ENCODE measurements around the gene SMAD5.

SMAD5 gene

DNA sequence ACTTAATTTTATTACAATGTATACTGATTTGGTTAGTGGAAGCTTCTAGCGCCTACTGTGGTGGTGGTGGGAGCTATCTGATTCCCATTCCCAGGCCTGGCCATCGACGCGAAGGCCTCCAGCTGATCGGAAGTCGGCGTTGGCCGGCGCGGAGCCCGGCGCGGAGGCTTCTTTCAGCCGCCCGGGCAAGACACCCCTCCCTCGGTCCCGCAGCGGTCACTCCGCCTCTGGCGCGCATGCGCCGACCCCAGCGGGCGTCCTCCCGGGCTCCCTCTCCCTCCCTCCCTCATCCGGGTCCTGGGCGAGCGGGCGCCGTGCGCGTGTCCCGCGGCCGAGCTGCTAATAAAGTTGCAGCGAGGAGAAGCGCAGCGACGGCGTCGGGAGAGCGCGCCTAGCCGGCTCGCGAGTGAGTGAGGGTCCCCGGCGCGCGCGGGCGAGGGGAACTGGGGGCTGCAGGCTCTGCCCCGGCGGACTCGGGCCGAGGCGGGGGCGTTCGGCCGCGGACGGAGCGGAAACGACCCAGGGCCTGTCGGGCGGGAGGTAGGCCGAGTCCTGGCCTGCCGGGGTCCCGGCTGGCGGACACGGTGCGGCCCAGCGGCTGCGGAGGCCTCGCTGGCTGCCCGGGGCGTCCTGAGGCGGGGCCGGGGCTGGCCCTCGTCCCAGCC is at the start of gene SMAD5:
Gene SMAD5, plus strand, starts transcription at position 289 of the 665 bp plus-strand sequence. CDS start 20,916 bp downstream, outside the sequence.
- Histone ChIP-seq H3K27me3 (replicated peaks; ENCODE audit: insufficient read depth, low read length) (no peaks in the 10 kb centered on the region), H3K9me2 (replicated peaks; ENCODE audit: insufficient read depth, low read length) (no peaks in the 10 kb centered on the region), H3K9me3 (replicated peaks; ENCODE audit: insufficient read depth, low read length) (no peaks in the 10 kb centered on the region), H4K20me1 (ENCODE audit: insufficient read depth, low read length) (peaks cover 14% of the 10 kb centered on the region; the same call in 1 of the 2 replicates), H3K4me2 (ENCODE audit: low read depth, low read length) (peak within 1 kb of the TSS; percentile 93), H3K27ac (ENCODE audit: low read length) (peak within 1 kb of the TSS; percentile 68; the same call in 1 of the 2 replicates), H3K79me2 (ENCODE audit: low read length) (peaks cover 50% of the 10 kb centered on the region), H3K4me1 (ENCODE audit: low read length) (peaks cover 17% of the 10 kb centered on the region), H3F3A (ENCODE audit: insufficient read depth, low read length) (peaks cover 10% of the 10 kb centered on the region; the same call in 1 of the 2 replicates), H3K36me3 (replicated peaks; ENCODE audit: insufficient read depth, low read length) (no peaks in the 10 kb centered on the region), H3K9ac (ENCODE audit: low read length) (peak within 1 kb of the TSS; percentile 96), H3K4me3 (ENCODE audit: low read length) (peak within 1 kb of the TSS; percentile 98), H2AFZ (ENCODE audit: low read length) (peak within 1 kb of the TSS; percentile 98)
- TF ChIP-seq, protein P1, sequence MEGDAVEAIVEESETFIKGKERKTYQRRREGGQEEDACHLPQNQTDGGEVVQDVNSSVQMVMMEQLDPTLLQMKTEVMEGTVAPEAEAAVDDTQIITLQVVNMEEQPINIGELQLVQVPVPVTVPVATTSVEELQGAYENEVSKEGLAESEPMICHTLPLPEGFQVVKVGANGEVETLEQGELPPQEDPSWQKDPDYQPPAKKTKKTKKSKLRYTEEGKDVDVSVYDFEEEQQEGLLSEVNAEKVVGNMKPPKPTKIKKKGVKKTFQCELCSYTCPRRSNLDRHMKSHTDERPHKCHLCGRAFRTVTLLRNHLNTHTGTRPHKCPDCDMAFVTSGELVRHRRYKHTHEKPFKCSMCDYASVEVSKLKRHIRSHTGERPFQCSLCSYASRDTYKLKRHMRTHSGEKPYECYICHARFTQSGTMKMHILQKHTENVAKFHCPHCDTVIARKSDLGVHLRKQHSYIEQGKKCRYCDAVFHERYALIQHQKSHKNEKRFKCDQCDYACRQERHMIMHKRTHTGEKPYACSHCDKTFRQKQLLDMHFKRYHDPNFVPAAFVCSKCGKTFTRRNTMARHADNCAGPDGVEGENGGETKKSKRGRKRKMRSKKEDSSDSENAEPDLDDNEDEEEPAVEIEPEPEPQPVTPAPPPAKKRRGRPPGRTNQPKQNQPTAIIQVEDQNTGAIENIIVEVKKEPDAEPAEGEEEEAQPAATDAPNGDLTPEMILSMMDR (IDR thresholded peaks at IDR 0.05; ENCODE audit: low read length) = no peak
- TF ChIP-seq EZH2 (optimal IDR thresholded peaks at IDR 0.05; ENCODE audit: low read depth, low read length) (no peak), EZH2phosphoT487 (IDR thresholded peaks at IDR 0.05; ENCODE audit: low read length) (no peak)
- DNase-seq = peak; percentile 94

DNA sequence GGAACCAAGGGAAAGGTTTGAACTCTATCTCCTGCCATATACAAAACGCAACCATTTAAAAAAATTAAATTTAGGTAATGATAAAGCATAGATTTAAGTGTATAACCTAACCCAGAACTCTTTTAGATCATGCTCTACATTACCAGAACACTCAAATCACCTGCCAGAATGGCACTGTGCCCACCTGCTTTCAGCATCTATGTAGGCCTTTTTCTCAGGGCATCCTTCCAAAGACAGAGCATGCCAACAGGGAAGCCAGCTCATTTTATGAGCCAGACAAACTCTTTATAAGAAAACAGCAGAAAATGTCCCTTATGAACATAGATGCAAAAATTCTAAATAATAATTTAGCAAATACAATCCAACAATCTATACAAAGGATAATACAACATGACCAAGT is 47.9 kb upstream of the SMAD5 start:
- H3K4me1 ChIP-seq (ENCODE audit: low read length) = no peaks in the 10 kb centered on the region
- no peak overlapping the region for H3K4me3 ChIP-seq (ENCODE audit: low read length)
- H3K36me3 ChIP-seq (replicated peaks; ENCODE audit: insufficient read depth, low read length) = no peaks in the 10 kb centered on the region
- TF ChIP-seq EZH2 (optimal IDR thresholded peaks at IDR 0.05; ENCODE audit: low read depth, low read length) = no peak
- TF ChIP-seq, protein P1 (IDR thresholded peaks at IDR 0.05; ENCODE audit: low read length) = no peak
- no peak for TF ChIP-seq EZH2phosphoT487 (IDR thresholded peaks at IDR 0.05; ENCODE audit: low read length)
- no peaks in the 10 kb centered on the region for H3K79me2 ChIP-seq (ENCODE audit: low read length)
- H3K9me3 ChIP-seq (replicated peaks; ENCODE audit: insufficient read depth, low read length) = no peaks in the 10 kb centered on the region
- no peak overlapping the region for H2AFZ ChIP-seq (ENCODE audit: low read length)
- H4K20me1 ChIP-seq (ENCODE audit: insufficient read depth, low read length) = no peaks in the 10 kb centered on the region
- no peak for DNase-seq
- no peaks in the 10 kb centered on the region for H3K27me3 ChIP-seq (replicated peaks; ENCODE audit: insufficient read depth, low read length)
- no peak overlapping the region for H3K4me2 ChIP-seq (ENCODE audit: low read depth, low read length)
- H3K27ac ChIP-seq (ENCODE audit: low read length) = no peak overlapping the region
- H3K9me2 ChIP-seq (replicated peaks; ENCODE audit: insufficient read depth, low read length) = no peaks in the 10 kb centered on the region
- no peaks in the 10 kb centered on the region for H3F3A ChIP-seq (ENCODE audit: insufficient read depth, low read length)
- H3K9ac ChIP-seq (ENCODE audit: low read length) = no peak overlapping the region

DNA sequence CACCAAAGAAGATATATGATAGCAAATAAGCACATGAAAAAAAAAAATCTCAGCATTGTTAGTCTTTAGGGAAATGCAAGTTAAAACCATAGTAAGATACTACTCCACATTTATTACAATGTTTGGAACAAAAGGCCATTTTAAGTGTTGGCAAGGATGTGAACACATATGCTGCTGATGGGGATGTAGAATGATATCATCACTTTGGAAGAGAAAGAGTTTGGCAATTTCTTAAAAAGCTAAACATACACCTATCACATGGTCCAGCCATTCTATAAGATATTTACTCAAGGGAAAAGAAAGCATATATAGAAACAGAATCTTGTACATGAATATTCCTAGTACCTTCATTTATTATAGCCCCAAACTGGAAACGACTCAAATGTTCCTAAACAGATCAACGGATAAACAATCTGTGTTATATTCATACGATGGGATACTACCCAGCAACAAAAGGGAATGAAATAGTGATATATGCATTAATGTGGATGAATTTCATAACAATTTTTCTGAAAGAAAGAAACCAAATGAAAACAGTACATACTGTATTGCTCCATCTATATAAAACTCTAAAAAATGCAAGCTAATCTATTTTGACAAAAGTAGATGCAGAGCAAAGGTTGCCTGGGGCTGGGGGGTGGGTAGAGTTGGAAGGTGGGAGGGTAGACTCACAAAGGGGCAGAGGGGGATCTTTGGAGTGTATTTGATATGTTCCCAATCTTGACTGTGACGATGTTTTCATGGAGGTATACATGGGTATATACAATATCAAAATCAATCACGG is 45.7 kb upstream of the SMAD5 start:
- no peaks in the 10 kb centered on the region for H3K36me3 ChIP-seq (replicated peaks; ENCODE audit: insufficient read depth, low read length)
- no peaks in the 10 kb centered on the region for H3F3A ChIP-seq (ENCODE audit: insufficient read depth, low read length)
- no peak overlapping the region for H3K9ac ChIP-seq (ENCODE audit: low read length)
- no peaks in the 10 kb centered on the region for H4K20me1 ChIP-seq (ENCODE audit: insufficient read depth, low read length)
- no peak overlapping the region for H3K4me3 ChIP-seq (ENCODE audit: low read length)
- H3K27me3 ChIP-seq (replicated peaks; ENCODE audit: insufficient read depth, low read length) = no peaks in the 10 kb centered on the region
- H3K9me3 ChIP-seq (replicated peaks; ENCODE audit: insufficient read depth, low read length) = no peaks in the 10 kb centered on the region
- no peak overlapping the region for H3K4me2 ChIP-seq (ENCODE audit: low read depth, low read length)
- H3K9me2 ChIP-seq (replicated peaks; ENCODE audit: insufficient read depth, low read length) = no peaks in the 10 kb centered on the region
- no peaks in the 10 kb centered on the region for H3K4me1 ChIP-seq (ENCODE audit: low read length)
- no peak overlapping the region for H2AFZ ChIP-seq (ENCODE audit: low read length)
- no peaks in the 10 kb centered on the region for H3K79me2 ChIP-seq (ENCODE audit: low read length)
- H3K27ac ChIP-seq (ENCODE audit: low read length) = no peak overlapping the region
- TF ChIP-seq, protein P1 (IDR thresholded peaks at IDR 0.05; ENCODE audit: low read length) = no peak
- TF ChIP-seq EZH2 (optimal IDR thresholded peaks at IDR 0.05; ENCODE audit: low read depth, low read length) (no peak), EZH2phosphoT487 (IDR thresholded peaks at IDR 0.05; ENCODE audit: low read length) (no peak)
- no peak for DNase-seq
